Measurements from ENCODE around the gene DNASE1L2.

The DNASE1L2 gene

GRCh38 chr16:2223942-2224486 lies 12.2 kb upstream of the DNASE1L2 start:
- no peak for DNase-seq (ENCODE audit: low read depth in 2 of 2)

- no peak for DNase-seq (ENCODE audit: low read depth in 2 of 2)
Observed at GRCh38 chr16:2226245-2226793, 9.9 kb upstream of the DNASE1L2 start.

- DNase-seq (ENCODE audit: low read depth in 2 of 2): no peak
Observed at GRCh38 chr16:2226918-2227317, 9.3 kb upstream of the DNASE1L2 start.

- DNase-seq (ENCODE audit: low read depth in 2 of 2): no peak
Observed at GRCh38 chr16:2228161-2228824, 8.0 kb upstream of the DNASE1L2 start.

GRCh38 chr16:2229091-2229490 lies 7.2 kb upstream of the DNASE1L2 start:
- no peak for DNase-seq (ENCODE audit: low read depth in 2 of 2)

GRCh38 chr16:2229632-2230250 lies 6.5 kb upstream of the DNASE1L2 start:
- DNase-seq (ENCODE audit: low read depth in 2 of 2): no peak

GRCh38 chr16:2230376-2230775 lies 5.9 kb upstream of the DNASE1L2 start:
- no peak for DNase-seq (ENCODE audit: low read depth in 2 of 2)

GRCh38 chr16:2231016-2231931 lies 5.0 kb upstream of the DNASE1L2 start:
- no peak for DNase-seq (ENCODE audit: low read depth in 2 of 2)

GRCh38 chr16:2232094-2232990 lies 3.9 kb upstream of the DNASE1L2 start:
- DNase-seq (ENCODE audit: low read depth in 2 of 2): no peak

- DNase-seq (ENCODE audit: low read depth in 2 of 2): no peak
Observed at GRCh38 chr16:2233046-2233775, 3.0 kb upstream of the DNASE1L2 start.

GRCh38 chr16:2233872-2234812 lies 2.1 kb upstream of the DNASE1L2 start:
- DNase-seq (ENCODE audit: low read depth in 2 of 2): no peak

GRCh38 chr16:2234813-2235170 lies 1.5 kb upstream of the DNASE1L2 start:
- no peak for DNase-seq (ENCODE audit: low read depth in 2 of 2)

- DNase-seq (ENCODE audit: low read depth in 2 of 2): no peak
Observed at GRCh38 chr16:2235234-2235651, 1.0 kb upstream of the DNASE1L2 start.

GRCh38 chr16:2235695-2236336 lies 428 bp upstream of the DNASE1L2 start:
- no peak for DNase-seq (ENCODE audit: low read depth in 2 of 2)

GRCh38 chr16:2237102-2237482 lies 848 bp downstream of the DNASE1L2 start:
- no peak for DNase-seq (ENCODE audit: low read depth in 2 of 2)

GRCh38 chr16:2237493-2238149 lies 1.4 kb downstream of the DNASE1L2 start:
- DNase-seq (ENCODE audit: low read depth in 2 of 2): no peak

GRCh38 chr16:2238150-2238837 lies 2.0 kb downstream of the DNASE1L2 start:
- no peak for DNase-seq (ENCODE audit: low read depth in 2 of 2)
